ENCODE results near the gene KNCN. TPM values are rescaled to one million over a fixed set of nuclear protein-coding genes. Genes with fewer than 3 reads are reported as not detected.
A peak's percentile ranks its signal among the peaks of the same experiment; 100 is the strongest.

The KNCN gene
- total and polyA plus RNA-seq, 2 experiments from 2014 or later = not detected

- H3K27me3 ChIP-seq (ENCODE audit: insufficient read depth) = peaks cover 20% of the 10 kb centered on the region
- no peak overlapping the region for H3K4me2 ChIP-seq
- TF ChIP-seq, protein P1, sequence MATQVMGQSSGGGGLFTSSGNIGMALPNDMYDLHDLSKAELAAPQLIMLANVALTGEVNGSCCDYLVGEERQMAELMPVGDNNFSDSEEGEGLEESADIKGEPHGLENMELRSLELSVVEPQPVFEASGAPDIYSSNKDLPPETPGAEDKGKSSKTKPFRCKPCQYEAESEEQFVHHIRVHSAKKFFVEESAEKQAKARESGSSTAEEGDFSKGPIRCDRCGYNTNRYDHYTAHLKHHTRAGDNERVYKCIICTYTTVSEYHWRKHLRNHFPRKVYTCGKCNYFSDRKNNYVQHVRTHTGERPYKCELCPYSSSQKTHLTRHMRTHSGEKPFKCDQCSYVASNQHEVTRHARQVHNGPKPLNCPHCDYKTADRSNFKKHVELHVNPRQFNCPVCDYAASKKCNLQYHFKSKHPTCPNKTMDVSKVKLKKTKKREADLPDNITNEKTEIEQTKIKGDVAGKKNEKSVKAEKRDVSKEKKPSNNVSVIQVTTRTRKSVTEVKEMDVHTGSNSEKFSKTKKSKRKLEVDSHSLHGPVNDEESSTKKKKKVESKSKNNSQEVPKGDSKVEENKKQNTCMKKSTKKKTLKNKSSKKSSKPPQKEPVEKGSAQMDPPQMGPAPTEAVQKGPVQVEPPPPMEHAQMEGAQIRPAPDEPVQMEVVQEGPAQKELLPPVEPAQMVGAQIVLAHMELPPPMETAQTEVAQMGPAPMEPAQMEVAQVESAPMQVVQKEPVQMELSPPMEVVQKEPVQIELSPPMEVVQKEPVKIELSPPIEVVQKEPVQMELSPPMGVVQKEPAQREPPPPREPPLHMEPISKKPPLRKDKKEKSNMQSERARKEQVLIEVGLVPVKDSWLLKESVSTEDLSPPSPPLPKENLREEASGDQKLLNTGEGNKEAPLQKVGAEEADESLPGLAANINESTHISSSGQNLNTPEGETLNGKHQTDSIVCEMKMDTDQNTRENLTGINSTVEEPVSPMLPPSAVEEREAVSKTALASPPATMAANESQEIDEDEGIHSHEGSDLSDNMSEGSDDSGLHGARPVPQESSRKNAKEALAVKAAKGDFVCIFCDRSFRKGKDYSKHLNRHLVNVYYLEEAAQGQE (IDR thresholded peaks at IDR 0.05; ENCODE audit: unreplicated experiment) = no peak
- TF ChIP-seq EZH2phosphoT487 (IDR thresholded peaks at IDR 0.05; ENCODE audit: unreplicated experiment) = no peak
- TF ChIP-seq POLR2AphosphoS5 (IDR thresholded peaks at IDR 0.05; ENCODE audit: low read depth) = no peak
- no peak for TF ChIP-seq JUNB (IDR thresholded peaks at IDR 0.05; ENCODE audit: unreplicated experiment)
- no peak for TF ChIP-seq ZNF331 (CRISPR knock-in tag; IDR thresholded peaks at IDR 0.05; ENCODE audit: low read depth)
- no peak for TF ChIP-seq STAT1 (IDR thresholded peaks at IDR 0.05; ENCODE audit: unreplicated experiment)
- TF ChIP-seq, protein P2, sequence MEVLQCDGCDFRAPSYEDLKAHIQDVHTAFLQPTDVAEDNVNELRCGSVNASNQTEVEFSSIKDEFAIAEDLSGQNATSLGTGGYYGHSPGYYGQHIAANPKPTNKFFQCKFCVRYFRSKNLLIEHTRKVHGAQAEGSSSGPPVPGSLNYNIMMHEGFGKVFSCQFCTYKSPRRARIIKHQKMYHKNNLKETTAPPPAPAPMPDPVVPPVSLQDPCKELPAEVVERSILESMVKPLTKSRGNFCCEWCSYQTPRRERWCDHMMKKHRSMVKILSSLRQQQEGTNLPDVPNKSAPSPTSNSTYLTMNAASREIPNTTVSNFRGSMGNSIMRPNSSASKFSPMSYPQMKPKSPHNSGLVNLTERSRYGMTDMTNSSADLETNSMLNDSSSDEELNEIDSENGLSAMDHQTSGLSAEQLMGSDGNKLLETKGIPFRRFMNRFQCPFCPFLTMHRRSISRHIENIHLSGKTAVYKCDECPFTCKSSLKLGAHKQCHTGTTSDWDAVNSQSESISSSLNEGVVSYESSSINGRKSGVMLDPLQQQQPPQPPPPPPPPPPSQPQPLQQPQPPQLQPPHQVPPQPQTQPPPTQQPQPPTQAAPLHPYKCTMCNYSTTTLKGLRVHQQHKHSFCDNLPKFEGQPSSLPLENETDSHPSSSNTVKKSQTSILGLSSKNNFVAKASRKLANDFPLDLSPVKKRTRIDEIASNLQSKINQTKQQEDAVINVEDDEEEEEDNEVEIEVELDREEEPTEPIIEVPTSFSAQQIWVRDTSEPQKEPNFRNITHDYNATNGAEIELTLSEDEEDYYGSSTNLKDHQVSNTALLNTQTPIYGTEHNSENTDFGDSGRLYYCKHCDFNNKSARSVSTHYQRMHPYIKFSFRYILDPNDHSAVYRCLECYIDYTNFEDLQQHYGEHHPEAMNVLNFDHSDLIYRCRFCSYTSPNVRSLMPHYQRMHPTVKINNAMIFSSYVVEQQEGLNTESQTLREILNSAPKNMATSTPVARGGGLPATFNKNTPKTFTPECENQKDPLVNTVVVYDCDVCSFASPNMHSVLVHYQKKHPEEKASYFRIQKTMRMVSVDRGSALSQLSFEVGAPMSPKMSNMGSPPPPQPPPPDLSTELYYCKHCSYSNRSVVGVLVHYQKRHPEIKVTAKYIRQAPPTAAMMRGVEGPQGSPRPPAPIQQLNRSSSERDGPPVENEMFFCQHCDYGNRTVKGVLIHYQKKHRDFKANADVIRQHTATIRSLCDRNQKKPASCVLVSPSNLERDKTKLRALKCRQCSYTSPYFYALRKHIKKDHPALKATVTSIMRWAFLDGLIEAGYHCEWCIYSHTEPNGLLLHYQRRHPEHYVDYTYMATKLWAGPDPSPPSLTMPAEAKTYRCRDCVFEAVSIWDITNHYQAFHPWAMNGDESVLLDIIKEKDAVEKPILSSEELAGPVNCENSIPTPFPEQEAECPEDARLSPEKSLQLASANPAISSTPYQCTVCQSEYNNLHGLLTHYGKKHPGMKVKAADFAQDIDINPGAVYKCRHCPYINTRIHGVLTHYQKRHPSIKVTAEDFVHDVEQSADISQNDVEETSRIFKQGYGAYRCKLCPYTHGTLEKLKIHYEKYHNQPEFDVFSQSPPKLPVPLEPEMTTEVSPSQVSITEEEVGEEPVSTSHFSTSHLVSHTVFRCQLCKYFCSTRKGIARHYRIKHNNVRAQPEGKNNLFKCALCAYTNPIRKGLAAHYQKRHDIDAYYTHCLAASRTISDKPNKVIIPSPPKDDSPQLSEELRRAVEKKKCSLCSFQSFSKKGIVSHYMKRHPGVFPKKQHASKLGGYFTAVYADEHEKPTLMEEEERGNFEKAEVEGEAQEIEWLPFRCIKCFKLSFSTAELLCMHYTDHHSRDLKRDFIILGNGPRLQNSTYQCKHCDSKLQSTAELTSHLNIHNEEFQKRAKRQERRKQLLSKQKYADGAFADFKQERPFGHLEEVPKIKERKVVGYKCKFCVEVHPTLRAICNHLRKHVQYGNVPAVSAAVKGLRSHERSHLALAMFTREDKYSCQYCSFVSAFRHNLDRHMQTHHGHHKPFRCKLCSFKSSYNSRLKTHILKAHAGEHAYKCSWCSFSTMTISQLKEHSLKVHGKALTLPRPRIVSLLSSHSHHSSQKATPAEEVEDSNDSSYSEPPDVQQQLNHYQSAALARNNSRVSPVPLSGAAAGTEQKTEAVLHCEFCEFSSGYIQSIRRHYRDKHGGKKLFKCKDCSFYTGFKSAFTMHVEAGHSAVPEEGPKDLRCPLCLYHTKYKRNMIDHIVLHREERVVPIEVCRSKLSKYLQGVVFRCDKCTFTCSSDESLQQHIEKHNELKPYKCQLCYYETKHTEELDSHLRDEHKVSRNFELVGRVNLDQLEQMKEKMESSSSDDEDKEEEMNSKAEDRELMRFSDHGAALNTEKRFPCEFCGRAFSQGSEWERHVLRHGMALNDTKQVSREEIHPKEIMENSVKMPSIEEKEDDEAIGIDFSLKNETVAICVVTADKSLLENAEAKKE (CRISPR knock-in tag; IDR thresholded peaks at IDR 0.05) = no peak
- TF ChIP-seq CREB1 (CRISPR knock-in tag; IDR thresholded peaks at IDR 0.05; ENCODE audit: low read depth) = no peak
- TF ChIP-seq, protein P3, sequence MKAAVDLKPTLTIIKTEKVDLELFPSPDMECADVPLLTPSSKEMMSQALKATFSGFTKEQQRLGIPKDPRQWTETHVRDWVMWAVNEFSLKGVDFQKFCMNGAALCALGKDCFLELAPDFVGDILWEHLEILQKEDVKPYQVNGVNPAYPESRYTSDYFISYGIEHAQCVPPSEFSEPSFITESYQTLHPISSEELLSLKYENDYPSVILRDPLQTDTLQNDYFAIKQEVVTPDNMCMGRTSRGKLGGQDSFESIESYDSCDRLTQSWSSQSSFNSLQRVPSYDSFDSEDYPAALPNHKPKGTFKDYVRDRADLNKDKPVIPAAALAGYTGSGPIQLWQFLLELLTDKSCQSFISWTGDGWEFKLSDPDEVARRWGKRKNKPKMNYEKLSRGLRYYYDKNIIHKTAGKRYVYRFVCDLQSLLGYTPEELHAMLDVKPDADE (IDR thresholded peaks at IDR 0.05) = no peak
- TF ChIP-seq, protein P4, sequence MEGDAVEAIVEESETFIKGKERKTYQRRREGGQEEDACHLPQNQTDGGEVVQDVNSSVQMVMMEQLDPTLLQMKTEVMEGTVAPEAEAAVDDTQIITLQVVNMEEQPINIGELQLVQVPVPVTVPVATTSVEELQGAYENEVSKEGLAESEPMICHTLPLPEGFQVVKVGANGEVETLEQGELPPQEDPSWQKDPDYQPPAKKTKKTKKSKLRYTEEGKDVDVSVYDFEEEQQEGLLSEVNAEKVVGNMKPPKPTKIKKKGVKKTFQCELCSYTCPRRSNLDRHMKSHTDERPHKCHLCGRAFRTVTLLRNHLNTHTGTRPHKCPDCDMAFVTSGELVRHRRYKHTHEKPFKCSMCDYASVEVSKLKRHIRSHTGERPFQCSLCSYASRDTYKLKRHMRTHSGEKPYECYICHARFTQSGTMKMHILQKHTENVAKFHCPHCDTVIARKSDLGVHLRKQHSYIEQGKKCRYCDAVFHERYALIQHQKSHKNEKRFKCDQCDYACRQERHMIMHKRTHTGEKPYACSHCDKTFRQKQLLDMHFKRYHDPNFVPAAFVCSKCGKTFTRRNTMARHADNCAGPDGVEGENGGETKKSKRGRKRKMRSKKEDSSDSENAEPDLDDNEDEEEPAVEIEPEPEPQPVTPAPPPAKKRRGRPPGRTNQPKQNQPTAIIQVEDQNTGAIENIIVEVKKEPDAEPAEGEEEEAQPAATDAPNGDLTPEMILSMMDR (conservative IDR thresholded peaks at IDR 0.05; ENCODE audit: low read depth in 2 of 2) = no peak
- TF ChIP-seq NANOG (IDR thresholded peaks at IDR 0.05; ENCODE audit: borderline replicate concordance) = no peak
- no peak for TF ChIP-seq EZH2 (IDR thresholded peaks at IDR 0.05; ENCODE audit: low read depth, unreplicated experiment)
- TF ChIP-seq ZNF114 (CRISPR knock-in tag; IDR thresholded peaks at IDR 0.05) = no peak
- no peaks in the 10 kb centered on the region for H3K36me3 ChIP-seq (ENCODE audit: insufficient read depth)
- Mint-ChIP-seq H3K4me1 (peaks cover 13% of the 10 kb centered on the region), H3K36me3 (ENCODE audit: low read depth) (no peaks in the 10 kb centered on the region), H3K9me3 (no peaks in the 10 kb centered on the region), H3K27ac (no peak overlapping the region), H3K4me3 (no peak overlapping the region), H3K27me3 (ENCODE audit: insufficient read depth, low read depth, poor library complexity) (peaks cover 9% of the 10 kb centered on the region)
- H2AFZ ChIP-seq = no peak overlapping the region
- no peaks in the 10 kb centered on the region for H3F3A ChIP-seq (replicated peaks; ENCODE audit: low read depth)
- H3K9me2 ChIP-seq (ENCODE audit: insufficient read depth) = no peaks in the 10 kb centered on the region
- no peak for DNase-seq (ENCODE audit: low spot score)
- no peaks in the 10 kb centered on the region; the same call in 1 of the 2 replicates for H4K20me1 ChIP-seq (replicated peaks; ENCODE audit: insufficient read depth)
- no peaks in the 10 kb centered on the region for H3K79me2 ChIP-seq (replicated peaks; ENCODE audit: insufficient read depth)
- H3K4me3 ChIP-seq = no peak overlapping the region
- H3K27ac ChIP-seq (ENCODE audit: low read depth) = no peak overlapping the region
- H3K4me1 ChIP-seq (ENCODE audit: insufficient read depth) = peaks cover under 1% of the 10 kb centered on the region; the same call in 1 of the 2 replicates
- ATAC-seq = peak; percentile 35
Observed at GRCh38 chr1:46506470-46507219, 44.8 kb downstream of the KNCN start.
